Right renal pelvis (tissue), 4 donors: ENCODE results near the gene DNAJA3. TPM values are rescaled to one million over a fixed set of nuclear protein-coding genes. Genes with fewer than 3 reads are reported as not detected.

Source experiments
- DNase-seq, 4 donors: peaks; one replicate each; pipeline ENCODE4 v3.0.0-alpha.2; 2013; ENCODE audit warnings: low read depth in 4 of 4, low spot score in 3 of 4, missing footprints in 1 of 4
- polyA plus RNA-seq, 4 donors: library from polyadenylated mRNA; unstranded; fragments of 120-200 nt; gene quantifications; one replicate each; pipeline ENCODE4 v1.2.1, GENCODE V29; 2013; ENCODE audit not compliant: insufficient read length in 4 of 4

DNAJA3 gene
- polyA plus RNA-seq, 4 donors: 37.1 to 41.0 (median 40.1) TPM

DNA sequence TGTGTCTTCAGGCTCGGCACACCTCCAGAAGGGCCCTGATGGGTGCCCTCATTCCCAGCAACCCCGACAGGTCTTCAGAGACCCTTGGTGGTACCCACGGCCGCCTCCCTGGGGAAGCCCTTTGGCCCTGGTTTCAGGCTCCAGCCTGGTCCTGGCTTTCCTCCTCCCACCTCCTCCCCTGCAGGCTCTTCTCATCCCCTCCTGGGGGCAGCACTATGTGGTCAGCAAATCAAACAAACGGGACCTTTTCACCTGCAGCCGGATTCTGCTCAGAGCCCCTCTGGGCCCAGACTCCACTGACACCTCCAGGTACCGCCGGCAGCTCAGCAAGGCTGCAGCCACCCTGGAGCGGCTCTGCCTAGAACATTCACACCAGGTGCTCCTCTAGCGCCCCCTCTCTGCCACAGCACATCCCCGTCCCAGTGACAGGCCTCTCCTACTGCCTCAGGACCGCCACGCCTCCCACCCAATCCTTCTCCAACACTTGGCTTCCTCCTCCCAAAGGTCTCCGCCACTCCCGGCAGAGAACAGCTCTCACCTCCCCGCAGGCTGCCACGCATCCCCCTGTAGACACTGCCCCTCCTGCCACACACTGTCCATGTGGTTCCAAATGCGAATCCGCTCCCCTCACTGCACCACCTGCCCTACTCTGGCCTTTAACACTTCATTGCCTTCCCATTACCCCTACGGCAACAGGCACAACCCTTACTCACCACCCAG is 21.3 kb upstream of the DNAJA3 start:
- no peak for DNase-seq

DNA sequence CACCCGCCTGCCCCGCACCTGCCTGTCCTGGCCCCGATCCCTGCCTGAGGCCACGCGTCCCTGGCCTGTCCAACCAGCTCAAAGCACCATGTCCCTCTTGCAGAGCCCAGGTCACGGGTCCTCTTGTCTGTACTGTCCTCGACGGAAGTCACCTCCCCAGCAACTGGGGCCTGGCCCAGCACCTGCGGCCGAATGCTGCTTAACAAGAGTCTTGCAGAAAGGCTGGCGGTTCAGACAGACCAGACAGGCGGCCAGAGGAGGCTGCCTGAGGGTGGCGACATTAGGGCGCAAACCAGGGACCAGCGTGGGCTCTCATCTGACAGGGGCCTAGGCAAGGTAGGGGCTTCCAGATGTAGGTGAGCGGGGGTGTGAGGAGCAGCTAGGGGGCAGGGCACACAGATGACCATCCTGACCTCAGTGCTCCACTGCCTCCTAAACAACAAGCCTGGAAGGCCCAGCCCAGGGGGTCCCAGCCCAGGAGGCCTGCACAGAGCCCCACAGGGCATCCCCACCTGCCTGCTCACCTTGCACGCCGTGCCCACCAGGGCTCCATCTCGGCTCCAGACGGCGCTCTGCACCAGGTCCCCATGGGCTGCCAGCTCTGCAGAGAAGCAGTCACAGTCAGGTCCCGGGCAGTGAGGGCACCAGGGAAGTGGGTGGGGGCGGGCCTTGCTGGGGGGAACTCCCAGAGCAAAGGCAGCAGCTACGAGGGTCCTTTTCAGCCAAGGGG is 20.5 kb upstream of the DNAJA3 start:
- no peak for DNase-seq

DNA sequence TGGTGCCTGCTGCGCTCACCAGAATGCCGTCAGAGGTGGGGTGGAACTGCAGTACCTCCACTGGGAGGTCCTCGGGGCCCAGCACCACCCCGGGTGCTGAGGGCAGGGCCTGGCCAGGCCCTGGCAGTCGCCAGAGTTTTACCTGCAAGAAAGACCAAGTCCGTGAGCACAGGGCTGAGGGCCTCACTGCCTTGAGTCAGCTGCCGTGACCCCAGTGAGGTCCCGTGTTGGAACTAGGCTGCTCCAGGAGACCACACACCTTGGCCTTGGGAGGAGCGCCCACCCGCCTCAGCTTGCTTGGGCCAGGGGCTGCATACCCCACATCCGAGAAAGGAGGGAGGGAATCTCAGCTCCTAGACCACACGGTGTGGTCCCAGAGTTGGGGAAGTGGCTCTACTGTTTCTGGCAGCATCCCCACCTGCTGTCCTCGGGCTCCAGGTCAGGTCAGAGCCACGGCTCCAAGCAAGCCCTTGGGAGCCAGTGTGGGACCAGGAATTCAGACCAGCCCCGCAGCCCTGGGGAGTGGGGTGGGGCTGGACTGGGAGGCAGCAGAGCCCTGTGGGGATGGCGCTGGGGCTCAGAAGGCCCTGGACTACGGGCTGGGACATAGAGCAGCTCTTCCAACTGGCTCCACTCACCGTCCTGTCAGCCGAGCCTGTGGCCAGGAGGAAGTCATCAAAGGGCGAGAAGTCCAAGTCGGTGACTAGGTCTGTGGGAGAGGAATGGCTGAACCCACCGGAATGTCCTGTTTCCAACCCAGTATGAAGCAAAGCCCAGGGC is 17.9 kb upstream of the DNAJA3 start:
- DNase-seq: no peak

DNA sequence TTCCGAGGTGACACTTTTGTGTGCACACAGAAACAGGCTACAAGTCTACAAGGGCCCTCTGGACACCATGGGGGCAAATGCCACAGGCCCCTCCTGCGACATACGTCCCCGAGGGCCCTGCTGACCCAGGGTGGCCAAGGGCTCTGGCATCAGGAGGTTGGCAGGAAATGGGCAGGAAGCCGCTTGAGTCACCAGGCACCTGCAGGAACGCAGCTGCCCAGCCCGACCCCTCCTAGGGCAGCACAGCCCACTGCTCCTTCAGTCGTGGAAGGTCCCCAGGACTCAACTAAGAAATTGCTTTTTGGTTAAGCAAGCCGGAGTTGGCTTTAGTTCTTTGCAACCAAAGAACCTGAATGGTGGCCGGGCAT is 17.4 kb upstream of the DNAJA3 start:
- no peak for DNase-seq

DNA sequence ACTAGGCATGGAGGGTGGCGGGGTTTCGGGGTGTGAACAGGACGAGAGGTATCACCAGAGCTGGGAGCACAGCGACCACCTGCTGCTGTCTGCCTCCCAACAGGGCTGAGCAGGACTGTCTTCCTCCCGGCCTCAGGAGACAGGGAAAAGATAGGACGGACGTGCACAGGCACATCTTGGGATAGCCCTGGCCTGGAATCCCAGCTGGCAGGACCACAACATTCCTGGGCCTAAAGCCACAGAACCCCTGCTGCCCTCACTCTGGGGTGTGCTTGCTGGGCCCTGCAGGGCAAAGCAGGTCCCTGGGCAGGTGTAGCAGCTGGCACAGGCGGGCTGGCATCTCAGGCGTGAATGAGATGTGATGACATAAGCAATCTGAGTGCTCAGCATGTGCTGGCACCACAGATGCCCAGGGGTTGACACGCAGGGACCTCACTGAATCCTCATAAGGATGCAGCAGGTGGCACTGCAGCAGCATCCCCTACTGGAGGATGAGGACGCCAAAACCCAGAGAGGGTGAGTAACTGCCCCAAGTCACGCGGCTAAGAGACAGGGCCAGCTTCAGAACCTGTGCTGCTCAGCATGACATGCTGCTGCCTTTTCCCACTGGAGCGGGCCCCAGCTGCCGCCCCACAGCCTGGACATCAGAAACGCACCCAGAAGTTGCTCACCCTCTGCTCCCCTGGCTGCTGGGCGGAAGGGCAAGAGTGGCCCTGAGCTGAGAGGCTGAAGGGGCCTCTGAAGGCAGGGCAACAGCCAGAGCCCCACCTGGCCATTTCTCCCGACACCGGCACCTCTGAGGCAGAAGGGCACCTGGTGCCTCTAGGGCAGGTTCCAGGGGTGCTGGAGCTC is 16.4 kb upstream of the DNAJA3 start:
- DNase-seq: no peak

DNA sequence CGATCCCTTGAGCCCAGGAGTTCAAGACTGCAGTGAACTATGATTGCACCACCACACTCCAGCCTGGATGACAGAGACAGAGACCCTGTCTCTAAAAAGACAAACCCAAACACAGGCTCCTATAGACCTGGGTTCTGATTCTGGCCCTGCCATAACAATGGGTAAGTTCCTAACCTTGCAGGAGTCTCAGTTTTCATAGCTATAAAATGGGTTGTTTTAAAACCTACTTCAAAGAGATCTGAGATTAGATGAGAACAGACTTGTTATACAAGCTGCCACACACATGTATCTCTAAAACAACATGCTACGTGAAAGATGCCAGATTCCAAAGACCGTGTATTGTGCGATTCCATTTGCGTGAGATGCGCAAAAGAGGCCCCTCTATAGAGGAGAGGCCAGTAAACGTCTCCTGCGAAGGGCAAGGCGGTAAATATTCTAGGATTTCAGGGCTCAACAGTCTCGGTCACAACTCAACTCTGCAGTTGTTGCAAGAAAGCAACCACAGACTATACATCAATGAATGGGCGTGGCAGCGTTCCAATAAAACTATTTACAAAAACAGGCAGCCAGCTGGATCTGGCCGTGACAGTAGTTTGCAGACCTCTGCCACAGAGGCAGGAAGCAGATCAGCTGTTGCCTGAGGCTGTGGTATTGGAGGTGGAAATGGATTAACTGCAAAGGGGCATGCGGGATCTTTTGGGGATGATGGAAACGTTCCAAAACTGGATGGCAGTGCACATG is 15.2 kb upstream of the DNAJA3 start:
- DNase-seq: peak in 2 of 4 donors; percentile 57 to 71

- DNase-seq: no peak
These were observed 14.0 kb upstream of the DNAJA3 start for GRCh38 chr16:4411684-4412083.

- DNase-seq: no peak
These were observed 13.5 kb upstream of the DNAJA3 start for GRCh38 chr16:4412159-4412558.

DNA sequence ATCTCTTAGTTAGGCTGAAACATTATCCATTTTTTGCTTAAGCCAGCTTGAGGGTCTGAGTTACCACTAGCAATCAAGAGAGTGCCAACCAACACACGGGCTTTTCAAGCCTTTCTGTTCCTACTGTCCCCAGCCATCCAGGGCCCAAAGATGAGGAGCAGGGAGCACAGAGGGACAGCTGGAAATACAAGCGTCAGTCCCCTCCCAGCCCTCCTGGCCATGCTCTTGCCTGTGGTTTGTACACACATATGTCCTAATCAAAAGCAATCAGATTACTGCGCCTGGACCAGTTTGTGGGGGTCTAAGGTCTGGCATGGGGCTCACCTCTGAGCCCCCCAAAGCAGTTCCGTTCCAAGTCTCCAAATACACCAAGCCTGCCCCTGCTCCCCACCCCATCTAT is 12.8 kb upstream of the DNAJA3 start:
- no peak for DNase-seq

DNA sequence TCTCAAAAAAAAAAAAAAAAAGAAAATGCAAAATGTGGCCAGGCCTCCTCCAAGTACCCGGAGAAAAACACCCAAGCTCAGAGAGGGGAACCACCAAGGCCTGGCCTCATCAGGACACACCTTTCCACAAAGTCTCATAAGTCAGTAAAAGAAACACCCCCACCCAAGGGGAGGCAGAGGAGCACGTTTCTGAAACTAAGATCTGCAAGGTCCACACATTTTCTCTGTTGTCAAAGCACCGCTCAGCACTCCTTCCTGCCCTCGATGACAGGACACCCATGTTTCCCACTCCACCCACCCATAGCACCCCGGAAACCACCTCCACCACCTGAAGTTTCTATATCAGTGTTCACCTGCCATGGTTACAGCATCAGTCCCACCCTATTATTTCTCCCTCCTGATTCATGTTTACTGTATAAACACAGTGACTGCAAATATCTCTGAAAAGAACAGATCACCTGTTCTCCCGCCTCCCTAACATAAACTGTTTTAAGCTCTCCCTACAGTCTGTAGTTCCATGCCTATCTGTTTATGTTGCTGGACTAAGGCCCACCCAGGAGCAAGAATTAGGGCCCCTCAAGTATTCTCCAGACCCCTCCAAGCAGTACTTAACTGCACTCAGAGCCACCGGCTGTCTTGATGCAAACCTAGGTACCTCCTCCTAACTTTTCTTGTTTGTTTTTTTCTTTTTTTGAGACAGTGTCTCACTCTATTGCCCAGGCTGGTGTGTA is 11.3 kb upstream of the DNAJA3 start:
- no peak for DNase-seq

DNA sequence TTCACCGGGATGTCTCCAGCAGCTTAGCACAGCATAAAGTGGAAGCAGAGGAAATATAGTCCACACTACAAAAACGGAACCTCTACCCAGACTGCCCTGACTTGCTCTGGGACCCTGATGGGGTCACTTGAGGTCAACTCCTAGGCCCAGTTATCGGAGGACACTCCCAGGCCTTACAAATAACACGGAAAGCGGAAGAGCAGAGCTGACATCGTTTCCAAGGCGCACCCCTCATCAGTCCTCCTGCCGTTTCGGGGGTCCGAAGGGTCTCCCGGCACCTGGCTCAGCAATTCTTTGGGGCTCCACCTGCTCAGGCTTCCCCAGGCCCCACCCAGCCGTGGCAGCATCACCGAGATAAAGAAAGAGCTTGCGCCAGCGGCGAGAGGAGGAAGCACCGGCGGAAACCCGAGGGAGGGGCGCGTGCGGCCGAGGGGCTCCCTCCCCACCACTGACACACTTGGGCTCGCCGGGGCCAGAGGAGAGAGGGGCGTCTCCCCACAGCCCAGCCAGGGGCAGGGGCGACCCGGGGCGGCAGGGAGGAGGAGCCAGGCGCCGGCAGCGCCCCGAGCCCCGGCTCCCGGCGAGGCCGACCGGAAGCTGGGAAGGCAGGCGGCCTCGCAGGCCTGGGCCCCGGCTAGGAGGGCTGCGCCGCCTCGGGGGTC is 10.0 kb upstream of the DNAJA3 start:
- no peak for DNase-seq

DNA sequence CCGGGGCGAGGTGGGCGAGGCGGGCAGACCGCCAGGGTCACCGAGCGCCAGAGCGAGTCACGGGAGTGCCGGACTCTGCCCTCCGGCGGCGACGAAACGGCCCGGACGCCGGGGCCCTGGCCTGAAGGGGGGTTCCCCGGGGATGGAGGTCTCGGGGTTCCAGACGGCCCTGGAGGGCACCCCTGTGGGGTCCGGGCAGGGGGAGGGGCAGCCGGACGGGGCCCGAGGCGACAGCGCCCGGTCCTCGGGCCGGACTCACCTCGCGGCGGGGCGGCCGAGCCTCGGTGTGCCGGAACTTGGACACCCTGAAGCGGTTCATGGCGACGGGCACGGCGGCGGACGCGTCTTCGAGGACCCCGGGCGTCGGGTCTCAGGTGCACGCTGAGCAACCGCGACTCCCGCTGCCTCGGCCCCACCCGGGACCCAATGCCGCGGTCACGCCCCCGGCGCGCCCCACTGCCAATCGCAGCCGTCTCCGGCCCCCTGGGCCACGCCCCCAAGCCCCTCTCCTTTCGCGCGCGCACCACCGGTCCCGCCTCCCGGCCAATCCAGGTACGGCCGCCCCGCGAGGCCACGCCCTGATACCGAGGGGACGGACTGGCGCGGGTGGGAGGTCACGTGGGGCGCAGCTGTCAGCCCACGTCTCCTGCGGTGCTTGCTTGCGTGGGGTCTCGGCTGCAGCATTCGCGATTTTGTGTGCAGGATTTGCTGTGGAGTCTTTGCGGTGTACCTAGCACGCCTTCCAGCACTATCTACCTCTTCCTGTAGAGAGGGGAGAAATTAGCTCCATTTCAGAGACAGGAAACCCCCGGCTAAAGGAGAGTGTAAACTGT is 9.3 kb upstream of the DNAJA3 start, which contains the start of gene CORO7:
Gene CORO7 (minus strand): TSS at position 397 of the 833 bp plus-strand sequence. CDS start 78 bp downstream, at position 319.
- DNase-seq: peak; percentile 70 to 79 (median 75)

DNA sequence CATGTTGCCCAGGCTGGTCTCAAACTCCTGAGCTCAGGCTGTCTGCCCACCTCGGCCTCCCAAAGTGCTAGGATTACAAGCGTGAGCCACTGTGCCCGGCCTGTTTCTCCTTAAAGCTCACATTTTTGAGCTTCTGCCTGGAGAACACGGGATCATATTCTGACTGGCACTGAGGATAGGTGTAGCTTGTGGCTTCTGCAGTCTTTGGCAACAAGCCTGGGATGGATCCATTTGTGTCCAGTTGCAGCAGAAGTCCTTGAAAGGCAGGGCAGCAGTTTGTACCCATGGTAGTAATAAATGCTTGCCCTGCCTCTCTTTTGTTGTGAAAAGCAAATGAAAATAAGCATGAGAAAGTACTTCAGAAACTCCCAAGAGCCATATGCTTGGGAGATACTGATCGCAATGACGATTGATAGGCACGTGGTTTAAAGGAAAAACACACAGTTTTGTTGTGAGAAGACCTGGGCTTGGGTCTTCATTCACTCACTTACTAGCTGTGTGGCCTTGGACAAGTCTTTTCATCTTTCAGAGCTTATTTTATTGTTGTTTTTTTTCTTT is 6.2 kb upstream of the DNAJA3 start:
- no peak for DNase-seq

- DNase-seq: no peak
These were observed 5.1 kb upstream of the DNAJA3 start for GRCh38 chr16:4420505-4421105.

DNA sequence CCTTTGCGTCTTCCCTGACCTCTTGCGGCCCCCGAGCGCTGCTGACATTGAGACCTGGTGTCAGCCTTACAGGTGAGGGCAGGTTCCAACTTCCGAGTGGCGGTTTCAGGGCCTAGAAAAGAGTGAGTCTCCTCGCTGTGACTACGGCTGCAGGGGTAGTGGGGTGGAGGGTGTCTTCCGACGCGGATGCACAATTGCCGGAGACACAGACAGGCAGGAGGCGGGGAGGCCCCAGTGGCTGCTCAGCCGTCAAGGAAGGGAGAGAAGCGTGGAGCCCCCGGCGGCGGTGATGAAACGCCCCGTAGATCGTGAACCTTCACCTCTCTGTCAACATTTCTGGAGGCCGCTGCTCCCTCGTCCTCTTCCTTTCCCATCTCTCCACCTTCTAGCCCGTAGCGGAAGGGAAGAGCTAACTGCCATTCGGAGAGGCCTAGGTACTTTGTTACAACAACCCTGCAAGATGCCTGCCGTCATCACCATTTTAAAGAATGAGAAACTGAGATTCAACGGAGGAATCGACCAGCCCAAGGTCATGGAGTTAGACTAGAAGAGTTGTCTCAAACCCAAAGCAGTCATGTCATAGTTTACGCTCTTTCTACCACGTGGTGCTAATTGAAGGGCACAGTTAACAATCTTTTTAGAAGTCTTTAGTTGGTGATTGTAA is 485 bp downstream of the DNAJA3 start:
- no peak for DNase-seq

DNA sequence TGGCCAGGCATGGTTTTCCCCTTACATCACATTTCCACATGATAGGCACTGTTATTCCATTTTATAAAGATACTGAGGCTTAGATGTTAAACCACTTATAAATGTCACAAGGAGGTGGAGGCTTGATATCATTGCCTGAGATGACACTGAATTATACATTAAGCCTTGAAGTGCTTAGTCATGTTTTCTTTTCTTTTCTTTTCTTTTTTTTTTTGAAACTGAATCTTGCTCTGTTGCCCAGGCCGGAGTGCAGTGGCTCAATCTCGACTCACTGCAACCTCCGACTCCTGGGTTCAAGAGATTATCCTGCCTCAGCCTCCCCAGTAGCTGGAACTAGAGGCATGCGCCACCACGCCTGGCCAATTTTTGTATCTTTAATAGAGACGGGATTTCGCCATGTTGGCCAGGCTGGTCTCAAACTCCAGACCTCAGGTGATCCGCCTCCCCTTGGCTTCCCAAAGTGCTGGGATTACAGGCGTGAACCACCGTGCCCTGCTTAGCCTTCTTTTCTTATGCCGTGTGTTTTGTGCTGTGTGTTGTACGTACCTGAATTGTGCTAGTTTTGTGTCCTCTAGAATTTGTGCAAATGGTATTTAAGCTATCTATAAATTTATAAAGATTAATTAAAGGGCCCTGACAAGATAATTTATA is 1.2 kb downstream of the DNAJA3 start:
- no peak for DNase-seq
